HFFc6 (cell line): ENCODE measurements around the gene MRAS. TPM values are rescaled to one million over a fixed set of nuclear protein-coding genes. Genes with fewer than 3 reads are reported as not detected.

Experiments used
- DNase-seq: peaks from one replicate; pipeline ENCODE4 v3.0.0-alpha.2; 2018
- H3K27ac Mint-ChIP-seq: 2 replicates; pipeline ENCODE4 v1.8.0; 2020; ENCODE audit warnings: mild to moderate bottlenecking, mixed read lengths
- H3K27me3 Mint-ChIP-seq: 2 replicates; pipeline ENCODE4 v1.8.0; 2021; ENCODE audit warnings: mild to moderate bottlenecking, moderate library complexity, mixed read lengths; ENCODE audit not compliant: insufficient read depth
- H3K36me3 Mint-ChIP-seq: 2 replicates; pipeline ENCODE4 v1.8.0; 2021; ENCODE audit warnings: low read depth, mixed read lengths
- H3K4me1 Mint-ChIP-seq: 2 replicates; pipeline ENCODE4 v1.8.0; 2020; ENCODE audit warnings: low read depth, mixed read lengths
- H3K4me3 Mint-ChIP-seq: 2 replicates; pipeline ENCODE4 v1.8.0; 2020; ENCODE audit warnings: mild to moderate bottlenecking, moderate library complexity, mixed read lengths
- H3K9me3 Mint-ChIP-seq: 2 replicates; pipeline ENCODE4 v1.8.0; 2020; ENCODE audit warnings: mild to moderate bottlenecking, mixed read lengths
- total RNA-seq, 6 experiments: library from RNA; stranded (reverse); fragmentation: NEBNext Ultra II Directional; extraction: Animal tissue kit (Norgen Biotek cat#: 25700); gene quantifications; 2 replicates in 1 of 6; 3 replicates in 5 of 6; pipeline ENCODE4 v1.2.3, GENCODE V29; 2021
- TF ChIP-seq, protein P1 (sequence below): fragments of 200-600 bp; sonication (generic); IDR thresholded peaks from 2 replicates; pipeline ENCODE4 v1.5.0; 2021; ENCODE audit warnings: antibody characterized with exemption, mild to moderate bottlenecking

Gene MRAS
- total RNA-seq, 6 experiments from 2014 or later: 62.7 to 97.4 (median 76.1) TPM

DNA sequence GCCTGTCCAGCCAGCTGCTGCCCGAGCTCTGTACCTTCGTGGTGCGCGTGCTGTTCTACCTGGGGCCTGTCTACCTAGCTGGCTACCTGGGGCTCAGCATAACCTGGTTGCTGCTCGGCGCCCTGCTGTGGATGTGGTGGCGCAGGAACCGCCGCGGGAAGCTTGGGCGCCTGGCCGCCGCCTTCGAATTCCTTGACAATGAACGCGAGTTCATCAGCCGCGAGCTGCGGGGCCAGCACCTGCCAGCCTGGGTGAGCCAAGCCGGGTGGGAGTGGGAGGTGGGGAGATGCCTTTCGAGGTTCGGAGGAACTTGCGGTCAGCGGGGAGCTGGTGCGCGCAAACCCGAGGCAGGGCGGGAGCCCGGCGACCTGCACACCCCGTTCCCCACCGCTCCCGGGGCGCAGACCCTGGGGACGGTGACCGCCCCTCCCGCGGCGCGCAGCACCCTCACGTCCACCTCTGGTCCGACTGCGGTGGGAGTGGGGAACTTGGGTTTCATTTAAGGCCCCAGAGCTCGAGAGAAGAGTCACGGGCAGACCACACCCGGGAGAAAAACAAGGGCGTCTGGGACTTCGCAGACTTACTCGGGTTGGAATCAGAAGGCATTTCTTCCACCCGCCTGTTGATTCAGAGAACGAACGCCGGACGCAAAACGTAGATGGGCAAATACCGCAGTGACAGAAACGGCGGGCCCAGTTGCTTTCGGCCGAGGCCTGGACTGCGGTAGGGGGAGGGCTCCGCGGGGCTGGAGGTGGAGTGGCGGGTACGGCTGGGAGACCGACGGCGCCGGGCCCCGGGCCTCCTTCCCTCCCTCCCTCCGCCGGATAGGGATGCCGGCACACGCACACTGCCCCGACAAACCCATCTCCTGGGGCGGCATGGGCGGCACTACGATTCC is 86.7 kb downstream of the MRAS start:
- Mint-ChIP-seq H3K27me3 (peaks cover 52% of the 10 kb centered on the region), H3K4me1 (peaks cover 21% of the 10 kb centered on the region), H3K36me3 (peaks cover 8% of the 10 kb centered on the region; the same call in 1 of the 2 replicates), H3K27ac (no peak overlapping the region), H3K9me3 (no peaks in the 10 kb centered on the region; the same call in 1 of the 2 replicates), H3K4me3 (peak overlapping the region; percentile 36; the same call in 1 of the 2 replicates)
- no peak for DNase-seq
- TF ChIP-seq, protein P1, sequence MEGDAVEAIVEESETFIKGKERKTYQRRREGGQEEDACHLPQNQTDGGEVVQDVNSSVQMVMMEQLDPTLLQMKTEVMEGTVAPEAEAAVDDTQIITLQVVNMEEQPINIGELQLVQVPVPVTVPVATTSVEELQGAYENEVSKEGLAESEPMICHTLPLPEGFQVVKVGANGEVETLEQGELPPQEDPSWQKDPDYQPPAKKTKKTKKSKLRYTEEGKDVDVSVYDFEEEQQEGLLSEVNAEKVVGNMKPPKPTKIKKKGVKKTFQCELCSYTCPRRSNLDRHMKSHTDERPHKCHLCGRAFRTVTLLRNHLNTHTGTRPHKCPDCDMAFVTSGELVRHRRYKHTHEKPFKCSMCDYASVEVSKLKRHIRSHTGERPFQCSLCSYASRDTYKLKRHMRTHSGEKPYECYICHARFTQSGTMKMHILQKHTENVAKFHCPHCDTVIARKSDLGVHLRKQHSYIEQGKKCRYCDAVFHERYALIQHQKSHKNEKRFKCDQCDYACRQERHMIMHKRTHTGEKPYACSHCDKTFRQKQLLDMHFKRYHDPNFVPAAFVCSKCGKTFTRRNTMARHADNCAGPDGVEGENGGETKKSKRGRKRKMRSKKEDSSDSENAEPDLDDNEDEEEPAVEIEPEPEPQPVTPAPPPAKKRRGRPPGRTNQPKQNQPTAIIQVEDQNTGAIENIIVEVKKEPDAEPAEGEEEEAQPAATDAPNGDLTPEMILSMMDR: no peak

- H3K36me3 Mint-ChIP-seq: peaks cover 8% of the 10 kb centered on the region; the same call in 1 of the 2 replicates
- H3K27me3 Mint-ChIP-seq: peaks cover 50% of the 10 kb centered on the region
- no peak overlapping the region for H3K27ac Mint-ChIP-seq
- no peak for DNase-seq
- TF ChIP-seq, protein P1: no peak
- H3K4me1 Mint-ChIP-seq: peaks cover 28% of the 10 kb centered on the region
- H3K4me3 Mint-ChIP-seq: no peak overlapping the region
- H3K9me3 Mint-ChIP-seq: no peaks in the 10 kb centered on the region; the same call in 1 of the 2 replicates
Observed at GRCh38 chr3:138435840-138436239, 87.5 kb downstream of the MRAS start.

GRCh38 chr3:138437281-138437680 is 88.9 kb downstream of the MRAS start:
- no peak overlapping the region for H3K27ac Mint-ChIP-seq
- no peak overlapping the region for H3K4me3 Mint-ChIP-seq
- H3K27me3 Mint-ChIP-seq: peaks cover 44% of the 10 kb centered on the region

GRCh38 chr3:138438896-138439295 is 90.5 kb downstream of the MRAS start:
- H3K9me3 Mint-ChIP-seq: no peaks in the 10 kb centered on the region; the same call in 1 of the 2 replicates
- H3K4me1 Mint-ChIP-seq: peaks cover 38% of the 10 kb centered on the region
- TF ChIP-seq, protein P1: no peak
- no peak overlapping the region for H3K27ac Mint-ChIP-seq
- H3K27me3 Mint-ChIP-seq: peaks cover 31% of the 10 kb centered on the region
- DNase-seq: no peak
- no peak overlapping the region for H3K4me3 Mint-ChIP-seq
- H3K36me3 Mint-ChIP-seq: peaks cover under 1% of the 10 kb centered on the region; the same call in 1 of the 2 replicates

More at GRCh38 chr3:138437281-138437680, 88.9 kb downstream of the MRAS start:
- Mint-ChIP-seq H3K4me1 (peaks cover 41% of the 10 kb centered on the region), H3K9me3 (no peaks in the 10 kb centered on the region; the same call in 1 of the 2 replicates), H3K36me3 (peaks cover 8% of the 10 kb centered on the region; the same call in 1 of the 2 replicates)
- DNase-seq: no peak
- TF ChIP-seq, protein P1: no peak

- H3K27me3 Mint-ChIP-seq: peaks cover 29% of the 10 kb centered on the region
- no peak overlapping the region for H3K27ac Mint-ChIP-seq
- TF ChIP-seq, protein P1: no peak
- H3K36me3 Mint-ChIP-seq: no peaks in the 10 kb centered on the region
- H3K4me1 Mint-ChIP-seq: peaks cover 36% of the 10 kb centered on the region
- no peaks in the 10 kb centered on the region for H3K9me3 Mint-ChIP-seq
- DNase-seq: peak; percentile 30
- H3K4me3 Mint-ChIP-seq: no peak overlapping the region
Observed at GRCh38 chr3:138439646-138440045, 91.3 kb downstream of the MRAS start.
